ENCODE data around the gene SLC38A1.
"Not testable (repeated sequence)": the region's sequence is repeated elsewhere in the genome, so short reads cannot be mapped to it uniquely, and the experiment has no call there.

The SLC38A1 gene

DNA sequence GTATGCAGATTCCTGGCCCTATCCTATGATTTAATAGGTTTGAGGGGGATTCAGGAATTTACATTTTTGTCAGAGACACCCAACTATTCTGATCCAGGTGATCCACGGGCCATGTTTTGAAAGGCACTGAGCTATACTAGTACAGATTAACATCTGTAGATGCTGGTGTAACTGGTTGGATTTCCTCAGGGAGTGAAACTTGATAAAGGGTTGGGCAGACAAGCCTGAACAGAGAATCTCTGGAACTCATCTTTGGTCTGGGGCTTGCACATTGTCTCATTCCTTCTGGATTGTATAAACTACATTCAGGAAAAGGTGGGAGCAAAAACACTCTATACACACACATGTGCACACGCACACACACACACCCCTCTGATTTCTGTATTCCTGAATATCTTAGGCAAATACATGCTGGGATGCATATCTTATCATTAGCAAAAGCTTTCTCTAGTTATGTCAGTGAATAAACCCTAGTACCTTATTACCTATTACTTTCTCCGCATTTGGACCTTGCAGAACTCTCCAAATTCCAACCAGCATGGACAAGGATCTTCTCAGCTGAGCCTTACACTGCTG is 104.6 kb downstream of the SLC38A1 start:
- no peak for DNase-seq (ENCODE audit: low spot score)

GRCh38 chr12:46162549-46163076 is 106.2 kb downstream of the SLC38A1 start:
- DNase-seq (ENCODE audit: low spot score): not testable (repeated sequence)

DNA sequence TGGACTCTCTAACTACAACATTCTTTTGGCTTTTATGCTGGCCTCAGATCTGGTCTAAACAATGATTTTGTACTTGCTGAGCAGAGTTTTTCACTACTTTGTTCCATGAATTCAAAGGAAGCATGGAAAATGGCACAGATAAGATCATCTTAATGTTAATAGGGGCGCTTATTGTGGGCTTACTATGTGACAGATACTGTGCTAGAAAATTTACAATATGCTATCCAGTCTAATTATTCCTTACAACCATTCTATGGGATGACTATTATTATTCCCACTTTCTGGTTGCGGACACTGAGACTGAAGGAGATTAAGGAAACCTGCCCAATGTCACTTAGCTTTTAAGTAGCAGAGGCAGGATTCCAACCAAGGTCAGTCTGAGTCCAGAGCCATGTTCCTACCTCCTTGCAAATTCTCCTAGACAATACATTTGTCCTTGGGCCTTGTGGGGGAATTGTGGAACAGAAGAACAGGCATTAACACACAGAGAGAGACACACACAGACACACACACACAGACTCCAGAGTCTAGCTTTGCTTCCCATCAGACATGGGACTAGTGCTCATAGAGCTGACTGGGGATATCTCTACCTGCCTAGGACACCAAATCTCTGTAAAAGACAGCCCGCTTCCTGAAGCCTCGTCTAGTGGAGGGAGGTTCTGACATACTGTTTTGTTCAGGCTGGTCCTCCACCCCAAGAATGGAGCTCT is 107.7 kb downstream of the SLC38A1 start:
- DNase-seq (ENCODE audit: low spot score): no peak

- DNase-seq (ENCODE audit: low spot score): no peak
Observed at GRCh38 chr12:46160101-46160980, 108.5 kb downstream of the SLC38A1 start.

DNA sequence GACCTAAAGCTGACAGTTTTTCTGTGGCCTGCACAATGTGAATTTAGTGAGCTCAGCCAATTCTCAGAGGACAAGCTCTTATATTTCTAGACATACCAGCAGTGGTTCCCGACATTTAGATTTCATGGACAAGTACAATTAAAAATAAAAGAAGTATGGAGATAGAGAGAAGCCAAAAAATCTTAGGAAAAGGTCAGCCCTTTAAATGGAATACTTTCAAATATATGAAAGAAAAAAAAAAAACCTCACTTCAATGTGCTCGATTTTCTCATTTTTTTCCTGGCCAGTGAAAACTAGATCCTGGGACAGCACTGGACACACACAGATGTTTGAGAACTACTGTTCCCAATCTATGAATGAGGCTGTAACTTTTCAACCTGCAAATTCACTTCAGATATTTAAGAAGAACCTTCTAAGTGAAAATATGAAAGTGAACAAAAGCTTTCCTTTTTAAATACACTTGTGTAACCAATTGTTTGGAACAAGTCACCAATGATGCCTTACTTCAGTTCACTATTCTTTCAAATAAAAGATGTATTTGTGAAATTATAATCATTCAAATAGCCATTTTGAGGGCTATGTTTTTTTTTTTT is 109.4 kb downstream of the SLC38A1 start:
- DNase-seq (ENCODE audit: low spot score): no peak

DNA sequence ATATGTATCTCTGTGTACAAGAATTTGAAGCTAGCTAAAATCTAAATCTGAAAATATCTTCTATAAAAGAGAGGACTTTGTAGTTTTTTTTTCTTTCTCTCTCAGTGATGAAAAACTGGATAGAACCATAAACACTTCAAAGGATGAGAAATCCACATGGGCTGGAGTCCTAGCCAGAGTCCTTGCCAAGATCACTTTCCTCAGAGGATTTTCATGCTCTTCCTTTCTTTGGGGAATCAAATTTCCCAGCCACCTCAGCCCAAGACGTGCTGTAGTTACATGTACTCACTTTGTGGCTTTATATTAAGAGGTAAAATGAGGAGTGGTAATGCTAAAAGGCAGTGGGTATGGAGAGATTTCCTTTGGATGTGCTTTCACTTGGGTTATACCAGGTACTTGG is 110.3 kb downstream of the SLC38A1 start:
- DNase-seq (ENCODE audit: low spot score): no peak

DNA sequence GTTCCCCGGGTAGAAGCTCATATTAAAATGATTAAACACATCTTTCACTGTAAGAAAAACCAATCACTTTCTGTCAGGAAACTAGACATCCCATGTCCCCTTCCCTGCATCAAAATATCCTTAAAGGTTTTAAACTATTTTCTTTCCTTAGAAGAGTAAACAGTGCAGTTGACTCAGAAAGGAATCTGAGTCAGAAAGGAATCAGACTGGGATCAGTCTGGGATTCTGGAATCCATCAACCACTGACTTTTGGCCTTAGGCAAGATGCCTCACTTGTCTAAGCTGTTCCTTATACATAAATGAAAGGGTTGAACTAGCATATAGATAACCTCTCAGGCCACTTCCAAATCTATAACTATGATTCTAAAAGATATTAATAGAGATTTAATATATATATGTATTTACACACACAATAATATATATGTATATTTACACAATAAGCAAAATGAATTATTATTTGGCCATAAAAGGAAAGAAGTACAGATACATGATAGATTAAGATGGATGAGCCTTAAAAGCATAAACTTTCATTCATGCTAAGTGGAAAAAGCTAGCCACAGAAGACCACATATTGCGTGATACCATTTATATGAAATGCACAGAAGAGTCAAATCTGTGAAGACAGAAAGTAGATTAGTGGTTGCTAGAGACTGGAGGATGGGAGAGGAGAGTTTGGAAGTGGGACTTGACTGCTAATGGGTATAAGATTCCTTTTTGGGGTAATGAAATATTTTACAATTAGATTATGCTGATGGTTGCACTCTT is 114.4 kb downstream of the SLC38A1 start:
- DNase-seq (ENCODE audit: low spot score): no peak

DNA sequence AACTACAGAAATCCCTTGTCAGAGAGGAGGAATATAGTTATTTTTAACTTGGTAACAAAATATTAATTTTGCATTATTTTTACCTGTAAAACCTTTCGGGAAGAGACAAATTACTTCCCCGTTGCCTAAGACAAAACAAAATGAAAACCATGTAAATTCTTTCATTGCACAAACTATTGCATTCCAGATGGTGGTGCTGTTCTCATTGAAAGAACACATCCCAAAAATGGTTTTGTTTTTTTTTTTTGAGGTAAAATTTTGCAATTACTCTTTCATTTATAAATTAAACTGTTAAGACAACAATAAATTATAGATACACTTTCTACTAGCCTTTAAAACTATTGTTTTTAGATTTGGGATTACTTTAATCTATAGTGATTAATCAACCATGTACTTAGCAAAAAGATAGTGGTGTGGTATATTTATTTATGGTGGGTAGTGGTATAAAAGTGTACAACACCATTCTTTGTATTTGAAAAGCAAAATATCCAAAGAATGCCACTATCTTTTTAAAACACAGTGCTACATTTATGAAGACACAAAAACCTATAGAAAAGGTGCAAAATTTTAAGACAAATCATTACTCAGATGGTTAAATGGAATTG is 115.5 kb downstream of the SLC38A1 start:
- no peak for DNase-seq (ENCODE audit: low spot score)

GRCh38 chr12:46152456-46152855 is 116.4 kb downstream of the SLC38A1 start:
- no peak for DNase-seq (ENCODE audit: low spot score)

GRCh38 chr12:46150735-46151134 is 118.1 kb downstream of the SLC38A1 start:
- no peak for DNase-seq (ENCODE audit: low spot score)

DNA sequence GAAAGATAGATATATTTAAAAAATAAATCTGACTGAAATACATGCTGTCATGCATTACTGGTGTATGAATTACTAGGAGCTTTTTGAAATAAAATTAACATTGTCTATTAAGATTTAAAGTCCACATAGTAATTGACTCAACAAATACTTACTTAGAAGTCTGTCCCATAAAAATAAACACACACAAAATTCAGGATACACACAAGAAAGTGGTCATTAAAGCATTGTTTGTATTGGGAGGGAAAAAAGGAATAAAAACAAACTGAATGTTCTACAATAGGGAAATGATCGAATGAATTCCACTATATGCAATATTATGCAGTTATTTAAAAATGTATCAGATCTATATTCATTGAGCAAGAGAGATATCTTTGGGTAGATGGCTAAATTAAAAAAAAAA is 118.9 kb downstream of the SLC38A1 start:
- no peak for DNase-seq (ENCODE audit: low spot score)

DNA sequence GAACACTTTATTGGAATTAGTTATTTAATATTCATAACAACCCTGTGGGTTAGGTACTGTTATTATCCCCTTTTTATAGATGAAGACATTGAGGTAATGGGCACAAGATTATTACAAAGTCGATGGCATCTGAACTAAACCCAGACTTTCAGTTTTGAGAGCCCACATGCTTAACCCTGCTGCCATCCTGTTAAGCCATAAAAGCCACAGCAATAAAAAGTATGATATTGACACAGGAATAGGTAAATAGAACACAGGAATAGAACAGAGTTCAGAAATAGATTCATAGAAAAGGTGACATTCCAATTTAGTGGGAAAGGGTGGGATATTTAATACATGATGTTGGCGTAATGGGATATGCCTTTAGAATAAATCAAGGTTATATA is 119.8 kb downstream of the SLC38A1 start:
- DNase-seq (ENCODE audit: low spot score): no peak

DNA sequence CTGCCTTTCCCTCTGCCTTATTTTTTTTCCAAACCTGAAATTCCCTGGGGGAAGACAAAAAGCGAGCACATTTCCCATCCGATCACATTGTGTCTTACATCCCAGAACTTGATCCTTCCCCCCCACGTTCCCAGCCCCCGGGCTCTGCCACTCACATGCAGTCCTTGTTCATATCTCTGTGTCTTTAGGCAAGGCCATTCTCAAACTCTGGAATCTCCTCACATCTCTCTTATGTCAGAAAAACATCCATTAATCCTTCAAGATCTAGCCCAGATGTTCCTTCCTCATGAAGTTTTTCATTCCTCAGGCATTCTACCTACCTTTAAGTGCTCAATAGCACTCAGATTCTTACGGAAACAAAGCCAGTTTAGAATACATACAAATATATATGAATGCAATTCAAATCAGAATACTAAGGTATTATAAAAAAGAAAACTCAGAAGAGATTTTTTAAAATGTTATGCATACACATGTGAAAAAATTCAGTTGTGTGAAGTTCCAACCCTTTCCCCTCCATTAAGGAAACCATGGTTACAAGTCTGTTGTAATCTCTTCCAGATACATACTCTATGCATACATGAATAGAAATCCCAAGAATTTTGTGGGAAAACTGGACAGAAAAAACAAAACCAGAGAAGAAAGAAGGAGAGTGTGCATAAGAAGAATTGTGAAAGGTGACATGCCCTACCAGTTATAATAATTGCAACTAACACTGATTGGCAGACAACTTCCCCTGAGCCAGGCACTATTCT is 120.3 kb downstream of the SLC38A1 start:
- no peak for DNase-seq (ENCODE audit: low spot score)

- DNase-seq (ENCODE audit: low spot score): no peak
Observed at GRCh38 chr12:46147144-46147543, 121.7 kb downstream of the SLC38A1 start.

DNA sequence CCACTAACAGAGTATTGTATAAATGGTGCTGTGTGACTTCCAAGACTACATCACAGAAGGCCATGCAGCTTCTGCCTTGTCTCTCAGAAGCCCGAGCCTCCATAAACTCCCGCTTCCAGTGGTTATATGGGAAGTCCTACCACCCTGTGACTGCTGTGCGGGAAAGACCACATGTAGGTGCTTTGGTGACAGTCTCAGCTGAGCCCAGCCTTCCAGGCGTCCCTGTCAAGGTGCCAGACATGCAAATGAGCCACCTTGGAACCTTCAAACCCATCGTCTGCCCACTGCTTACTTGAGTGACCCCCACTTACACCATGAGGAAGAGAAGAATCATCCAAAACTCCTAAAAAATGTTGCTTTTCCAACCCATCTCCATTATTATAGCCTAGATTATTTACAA is 123.0 kb downstream of the SLC38A1 start:
- no peak for DNase-seq (ENCODE audit: low spot score)

DNA sequence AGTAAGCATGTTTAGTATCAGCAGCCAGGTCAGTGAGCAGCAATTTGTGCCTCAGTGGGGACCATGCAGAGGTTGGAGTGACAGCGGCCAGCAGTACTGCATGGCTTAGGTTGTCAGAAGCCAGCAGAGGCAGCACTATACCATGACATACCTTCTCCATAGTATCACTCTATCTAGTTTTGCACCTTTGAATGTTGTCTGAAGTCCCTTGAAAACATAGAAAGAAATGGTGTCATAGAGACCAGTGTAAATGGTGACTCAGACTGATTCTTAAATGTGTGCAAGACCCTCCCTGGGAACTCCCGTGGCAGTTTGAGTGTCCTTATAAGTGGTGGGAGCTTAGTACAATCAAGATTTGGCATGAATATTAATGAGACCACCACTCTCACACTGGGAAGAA is 124.4 kb downstream of the SLC38A1 start:
- no peak for DNase-seq (ENCODE audit: low spot score)

- no peak for DNase-seq (ENCODE audit: low spot score)
Observed at GRCh38 chr12:46136249-46136648, 132.6 kb downstream of the SLC38A1 start.

- DNase-seq (ENCODE audit: low spot score): no peak
Observed at GRCh38 chr12:46135750-46136149, 133.1 kb downstream of the SLC38A1 start.

GRCh38 chr12:46134852-46135251 is 134.0 kb downstream of the SLC38A1 start:
- no peak for DNase-seq (ENCODE audit: low spot score)

- DNase-seq (ENCODE audit: low spot score): no peak
Observed at GRCh38 chr12:46134205-46134811, 134.5 kb downstream of the SLC38A1 start.

Measured in HuH-7.5 (cell line).